Measurements from ENCODE around the gene TP53.

The TP53 gene

GRCh38 chr17:7706631-7707354 is 19.5 kb upstream of the TP53 start:
- DNase-seq (ENCODE audit: low spot score): no peak

GRCh38 chr17:7705269-7706255 is 18.3 kb upstream of the TP53 start:
- DNase-seq (ENCODE audit: low spot score): no peak

GRCh38 chr17:7704601-7705268 is 17.4 kb upstream of the TP53 start, which contains the start of gene EFNB3:
Gene EFNB3 (plus strand): TSS chr17:7705202. CDS start chr17:7705599, 397 bp downstream.
- DNase-seq (ENCODE audit: low spot score): no peak

- DNase-seq (ENCODE audit: low spot score): no peak
Measured at GRCh38 chr17:7703584-7704479, 16.5 kb upstream of the TP53 start.

GRCh38 chr17:7702776-7703175 is 15.5 kb upstream of the TP53 start:
- DNase-seq (ENCODE audit: low spot score): no peak

GRCh38 chr17:7701681-7702080 is 14.4 kb upstream of the TP53 start:
- DNase-seq (ENCODE audit: low spot score): no peak

GRCh38 chr17:7700510-7700909 is 13.2 kb upstream of the TP53 start:
- no peak for DNase-seq (ENCODE audit: low spot score)

GRCh38 chr17:7697828-7698588 is 10.7 kb upstream of the TP53 start:
- DNase-seq (ENCODE audit: low spot score): no peak

GRCh38 chr17:7695586-7695985 is 8.3 kb upstream of the TP53 start:
- DNase-seq (ENCODE audit: low spot score): no peak

- DNase-seq (ENCODE audit: low spot score): no peak
Measured at GRCh38 chr17:7688808-7689316, 1.6 kb upstream of the TP53 start.

GRCh38 chr17:7687908-7688807 is 868 bp upstream of the TP53 start, which contains the start of gene WRAP53:
Gene WRAP53 (plus strand): TSS chr17:7688477. CDS start chr17:7688649, 172 bp downstream.
- peak; percentile 96 for DNase-seq (ENCODE audit: low spot score)

GRCh38 chr17:7686222-7687071 is 843 bp downstream of the TP53 start:
- peak; percentile 91 for DNase-seq (ENCODE audit: low spot score)

- no peak for DNase-seq (ENCODE audit: low spot score)
Measured at GRCh38 chr17:7685533-7686221, 1.6 kb downstream of the TP53 start.

- peak; percentile 12 for DNase-seq (ENCODE audit: low spot score)
Measured at GRCh38 chr17:7684851-7685532, 2.3 kb downstream of the TP53 start.

- DNase-seq (ENCODE audit: low spot score): no peak
Measured at GRCh38 chr17:7677388-7678067, 9.8 kb downstream of the TP53 start.

GRCh38 chr17:7676533-7676932 is 10.8 kb downstream of the TP53 start:
- DNase-seq (ENCODE audit: low spot score): no peak
